A549 (cell line): ENCODE results near the gene OR52E8.

Experiments
- CBX2 ChIP-seq: fragments of 200-600 bp; sonication (generic); IDR thresholded peaks from 2 replicates; pipeline ENCODE4 v1.6.1; 2016; ENCODE audit warnings: low read depth, mild to moderate bottlenecking, borderline replicate concordance
- FOSB ChIP-seq: fragments of 250-450 bp; sonication (Bioruptor Pico); IDR thresholded peaks from 2 replicates; pipeline ENCODE4 v1.5.0; 2020; ENCODE audit warnings: mild to moderate bottlenecking, moderate library complexity
- KDM5A ChIP-seq: fragments of 200-600 bp; sonication (generic); IDR thresholded peaks from 2 replicates; pipeline ENCODE4 v1.6.1; 2016; ENCODE audit warnings: antibody characterized with exemption, mild to moderate bottlenecking
- MAFK ChIP-seq: fragments of 450-650 bp; IDR thresholded peaks from 2 replicates; pipeline ENCODE4 v1.6.1; 2014; ENCODE audit not compliant: partially characterized antibody
- MAZ ChIP-seq: fragments of 150-350 bp; IDR thresholded peaks from 2 replicates; pipeline ENCODE4 v1.6.1; 2014; ENCODE audit warnings: antibody characterized with exemption, low read depth, low read length, borderline replicate concordance
- POLR2A ChIP-seq: IDR thresholded peaks from 2 replicates; pipeline ENCODE4 v1.6.1; 2012; ENCODE audit warnings: mild to moderate bottlenecking, low read length
- RAD21 ChIP-seq, 2 experiments: fragments of >200 bp in 1 of 2; sonication (Bioruptor Twin) in 1 of 2; formaldehyde crosslinking in 1 of 2; IDR thresholded peaks in 1 of 2; conservative IDR thresholded peaks in 1 of 2; 2 replicates in 1 of 2; 3 replicates in 1 of 2; pipeline ENCODE4 v1.6.1; 2012 to 2018; ENCODE audit warnings: inconsistent platforms in 1 of 2
- TF ChIP-seq, protein P1 (sequence below): IDR thresholded peaks from 2 replicates; pipeline ENCODE4 v1.6.1; 2012
- TF ChIP-seq, protein P2 (sequence below): fragments of >200 bp; sonication (Bioruptor Twin); formaldehyde crosslinking; IDR thresholded peaks from 3 replicates; pipeline ENCODE4 v1.5.1; 2016

DNA sequence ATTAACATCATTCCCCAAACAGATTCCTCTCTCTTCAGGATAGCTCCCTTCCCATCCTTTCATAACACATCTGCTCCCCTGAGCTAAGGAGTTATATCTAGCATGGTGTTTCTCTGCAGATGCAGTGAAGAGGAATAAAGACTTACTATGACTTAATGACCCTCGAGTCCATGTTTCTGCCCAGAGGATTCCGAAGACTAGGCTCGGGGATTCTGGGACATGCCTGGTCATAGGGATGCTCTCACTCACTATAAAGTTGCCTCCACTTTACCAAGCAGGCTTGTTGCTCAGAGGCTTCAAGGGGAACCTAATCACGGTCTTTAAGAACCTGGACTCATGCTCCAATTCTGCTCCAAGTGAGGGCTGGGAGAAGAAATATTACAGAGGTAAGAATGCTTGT is 22.8 kb upstream of the OR52E8 start, which contains the start of gene OR52E4:
- TF ChIP-seq FOSB (CRISPR knock-in tag) (no peak), POLR2A (no peak), MAZ (no peak), RAD21 (conservative IDR thresholded peaks at IDR 0.05 in 1 of 2, IDR thresholded peaks at IDR 0.05 in 1 of 2) (no peak), MAFK (no peak), KDM5A (no peak), CBX2 (no peak)
- TF ChIP-seq, protein P1, sequence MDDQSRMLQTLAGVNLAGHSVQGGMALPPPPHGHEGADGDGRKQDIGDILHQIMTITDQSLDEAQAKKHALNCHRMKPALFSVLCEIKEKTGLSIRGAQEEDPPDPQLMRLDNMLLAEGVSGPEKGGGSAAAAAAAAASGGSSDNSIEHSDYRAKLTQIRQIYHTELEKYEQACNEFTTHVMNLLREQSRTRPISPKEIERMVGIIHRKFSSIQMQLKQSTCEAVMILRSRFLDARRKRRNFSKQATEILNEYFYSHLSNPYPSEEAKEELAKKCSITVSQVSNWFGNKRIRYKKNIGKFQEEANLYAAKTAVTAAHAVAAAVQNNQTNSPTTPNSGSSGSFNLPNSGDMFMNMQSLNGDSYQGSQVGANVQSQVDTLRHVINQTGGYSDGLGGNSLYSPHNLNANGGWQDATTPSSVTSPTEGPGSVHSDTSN: no peak
- TF ChIP-seq, protein P2, sequence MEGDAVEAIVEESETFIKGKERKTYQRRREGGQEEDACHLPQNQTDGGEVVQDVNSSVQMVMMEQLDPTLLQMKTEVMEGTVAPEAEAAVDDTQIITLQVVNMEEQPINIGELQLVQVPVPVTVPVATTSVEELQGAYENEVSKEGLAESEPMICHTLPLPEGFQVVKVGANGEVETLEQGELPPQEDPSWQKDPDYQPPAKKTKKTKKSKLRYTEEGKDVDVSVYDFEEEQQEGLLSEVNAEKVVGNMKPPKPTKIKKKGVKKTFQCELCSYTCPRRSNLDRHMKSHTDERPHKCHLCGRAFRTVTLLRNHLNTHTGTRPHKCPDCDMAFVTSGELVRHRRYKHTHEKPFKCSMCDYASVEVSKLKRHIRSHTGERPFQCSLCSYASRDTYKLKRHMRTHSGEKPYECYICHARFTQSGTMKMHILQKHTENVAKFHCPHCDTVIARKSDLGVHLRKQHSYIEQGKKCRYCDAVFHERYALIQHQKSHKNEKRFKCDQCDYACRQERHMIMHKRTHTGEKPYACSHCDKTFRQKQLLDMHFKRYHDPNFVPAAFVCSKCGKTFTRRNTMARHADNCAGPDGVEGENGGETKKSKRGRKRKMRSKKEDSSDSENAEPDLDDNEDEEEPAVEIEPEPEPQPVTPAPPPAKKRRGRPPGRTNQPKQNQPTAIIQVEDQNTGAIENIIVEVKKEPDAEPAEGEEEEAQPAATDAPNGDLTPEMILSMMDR: no peak
